HG02884 (cell line): ENCODE measurements around the gene KCNQ2.

ENCODE experiments used
- ATAC-seq: cut with Tn5 transposase; IDR thresholded peaks from one replicate; pipeline ENCODE4 v1.9.1; 2021; ENCODE audit warnings: mild to moderate bottlenecking, moderate library complexity; ENCODE audit not compliant: unreplicated experiment

KCNQ2 gene

GRCh38 chr20:63374504-63374903, 98.0 kb downstream of the KCNQ2 start:
- ATAC-seq: no peak

GRCh38 chr20:63373996-63374395, 98.5 kb downstream of the KCNQ2 start:
- ATAC-seq: no peak

GRCh38 chr20:63372971-63373885, 99.2 kb downstream of the KCNQ2 start:
- ATAC-seq: no peak

GRCh38 chr20:63371291-63371865, 101.1 kb downstream of the KCNQ2 start:
- ATAC-seq: no peak

GRCh38 chr20:63370618-63371187, 101.8 kb downstream of the KCNQ2 start:
- no peak for ATAC-seq

GRCh38 chr20:63369724-63370617, 102.5 kb downstream of the KCNQ2 start:
- no peak for ATAC-seq

GRCh38 chr20:63369024-63369530, 103.4 kb downstream of the KCNQ2 start:
- no peak for ATAC-seq

GRCh38 chr20:63368151-63368550, 104.3 kb downstream of the KCNQ2 start:
- no peak for ATAC-seq

GRCh38 chr20:63367446-63368055, 104.9 kb downstream of the KCNQ2 start:
- no peak for ATAC-seq

- no peak for ATAC-seq
Measured at GRCh38 chr20:63366390-63367365, 105.8 kb downstream of the KCNQ2 start.

GRCh38 chr20:63365601-63366389, 106.7 kb downstream of the KCNQ2 start:
- no peak for ATAC-seq

- ATAC-seq: no peak
Measured at GRCh38 chr20:63364801-63365585, 107.5 kb downstream of the KCNQ2 start.

GRCh38 chr20:63363981-63364561, 108.4 kb downstream of the KCNQ2 start:
- no peak for ATAC-seq

- ATAC-seq: no peak
Measured at GRCh38 chr20:63363013-63363957, 109.2 kb downstream of the KCNQ2 start.

- ATAC-seq: no peak
Measured at GRCh38 chr20:63362436-63363009, 109.9 kb downstream of the KCNQ2 start.
